ENCODE data around the gene BRD3OS. TPM values are rescaled to one million over a fixed set of nuclear protein-coding genes. Genes with fewer than 3 reads are reported as not detected.
A peak's percentile ranks its signal among the peaks of the same experiment; 100 is the strongest.

Gene BRD3OS
- total and polyA plus RNA-seq, 2 of the 13 experiments (the other 11 are each of a cell fraction or from before 2014, with no cell fraction given): 4.9 to 5.7 TPM

DNA sequence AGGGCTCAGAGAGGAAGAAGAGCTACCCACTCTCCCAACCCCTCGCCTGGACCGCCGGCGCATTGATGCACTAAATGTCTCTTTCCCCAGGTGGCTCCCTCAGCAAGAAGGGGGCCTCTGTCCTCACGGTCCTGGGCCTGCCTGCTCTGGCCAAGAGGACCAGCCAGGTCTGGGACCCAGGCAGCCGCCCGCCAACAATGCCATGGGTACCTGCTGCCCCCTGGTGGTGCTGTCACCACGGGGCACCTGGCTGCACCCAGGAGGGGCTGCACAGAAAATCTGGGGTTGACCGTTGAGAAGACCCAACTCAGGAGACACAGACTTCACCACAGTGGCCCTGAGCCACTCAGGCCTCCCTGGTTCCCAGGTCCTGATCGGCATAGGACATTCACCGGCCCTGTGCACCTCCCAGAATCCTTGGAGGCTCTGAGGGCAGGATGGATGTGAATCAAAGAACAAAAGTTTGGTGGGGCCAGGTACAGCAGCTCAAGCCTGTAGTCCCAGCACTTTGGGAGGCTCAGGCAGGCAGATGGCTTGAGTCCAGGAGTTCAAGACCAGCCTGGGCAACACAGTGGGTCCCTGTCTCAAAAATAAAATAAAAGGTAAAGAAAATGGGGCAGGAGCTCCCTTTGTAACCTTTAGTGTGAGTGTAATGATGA is 30.8 kb upstream of the BRD3OS start (continued):
- TF ChIP-seq, protein P1, sequence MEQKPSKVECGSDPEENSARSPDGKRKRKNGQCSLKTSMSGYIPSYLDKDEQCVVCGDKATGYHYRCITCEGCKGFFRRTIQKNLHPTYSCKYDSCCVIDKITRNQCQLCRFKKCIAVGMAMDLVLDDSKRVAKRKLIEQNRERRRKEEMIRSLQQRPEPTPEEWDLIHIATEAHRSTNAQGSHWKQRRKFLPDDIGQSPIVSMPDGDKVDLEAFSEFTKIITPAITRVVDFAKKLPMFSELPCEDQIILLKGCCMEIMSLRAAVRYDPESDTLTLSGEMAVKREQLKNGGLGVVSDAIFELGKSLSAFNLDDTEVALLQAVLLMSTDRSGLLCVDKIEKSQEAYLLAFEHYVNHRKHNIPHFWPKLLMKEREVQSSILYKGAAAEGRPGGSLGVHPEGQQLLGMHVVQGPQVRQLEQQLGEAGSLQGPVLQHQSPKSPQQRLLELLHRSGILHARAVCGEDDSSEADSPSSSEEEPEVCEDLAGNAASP (CRISPR knock-in tag; IDR thresholded peaks at IDR 0.05; ENCODE audit: borderline replicate concordance): 0 out of 2 replicates have a peak, but pooled peaks have one; percentile 40
- TF ChIP-seq, protein P2, sequence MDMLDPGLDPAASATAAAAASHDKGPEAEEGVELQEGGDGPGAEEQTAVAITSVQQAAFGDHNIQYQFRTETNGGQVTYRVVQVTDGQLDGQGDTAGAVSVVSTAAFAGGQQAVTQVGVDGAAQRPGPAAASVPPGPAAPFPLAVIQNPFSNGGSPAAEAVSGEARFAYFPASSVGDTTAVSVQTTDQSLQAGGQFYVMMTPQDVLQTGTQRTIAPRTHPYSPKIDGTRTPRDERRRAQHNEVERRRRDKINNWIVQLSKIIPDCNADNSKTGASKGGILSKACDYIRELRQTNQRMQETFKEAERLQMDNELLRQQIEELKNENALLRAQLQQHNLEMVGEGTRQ (IDR thresholded peaks at IDR 0.05; ENCODE audit: low read depth, low read length): no peak
- TF ChIP-seq, protein P2 (CRISPR knock-in tag; IDR thresholded peaks at IDR 0.05; ENCODE audit: borderline replicate concordance): no peak
- TF ChIP-seq, protein P3, sequence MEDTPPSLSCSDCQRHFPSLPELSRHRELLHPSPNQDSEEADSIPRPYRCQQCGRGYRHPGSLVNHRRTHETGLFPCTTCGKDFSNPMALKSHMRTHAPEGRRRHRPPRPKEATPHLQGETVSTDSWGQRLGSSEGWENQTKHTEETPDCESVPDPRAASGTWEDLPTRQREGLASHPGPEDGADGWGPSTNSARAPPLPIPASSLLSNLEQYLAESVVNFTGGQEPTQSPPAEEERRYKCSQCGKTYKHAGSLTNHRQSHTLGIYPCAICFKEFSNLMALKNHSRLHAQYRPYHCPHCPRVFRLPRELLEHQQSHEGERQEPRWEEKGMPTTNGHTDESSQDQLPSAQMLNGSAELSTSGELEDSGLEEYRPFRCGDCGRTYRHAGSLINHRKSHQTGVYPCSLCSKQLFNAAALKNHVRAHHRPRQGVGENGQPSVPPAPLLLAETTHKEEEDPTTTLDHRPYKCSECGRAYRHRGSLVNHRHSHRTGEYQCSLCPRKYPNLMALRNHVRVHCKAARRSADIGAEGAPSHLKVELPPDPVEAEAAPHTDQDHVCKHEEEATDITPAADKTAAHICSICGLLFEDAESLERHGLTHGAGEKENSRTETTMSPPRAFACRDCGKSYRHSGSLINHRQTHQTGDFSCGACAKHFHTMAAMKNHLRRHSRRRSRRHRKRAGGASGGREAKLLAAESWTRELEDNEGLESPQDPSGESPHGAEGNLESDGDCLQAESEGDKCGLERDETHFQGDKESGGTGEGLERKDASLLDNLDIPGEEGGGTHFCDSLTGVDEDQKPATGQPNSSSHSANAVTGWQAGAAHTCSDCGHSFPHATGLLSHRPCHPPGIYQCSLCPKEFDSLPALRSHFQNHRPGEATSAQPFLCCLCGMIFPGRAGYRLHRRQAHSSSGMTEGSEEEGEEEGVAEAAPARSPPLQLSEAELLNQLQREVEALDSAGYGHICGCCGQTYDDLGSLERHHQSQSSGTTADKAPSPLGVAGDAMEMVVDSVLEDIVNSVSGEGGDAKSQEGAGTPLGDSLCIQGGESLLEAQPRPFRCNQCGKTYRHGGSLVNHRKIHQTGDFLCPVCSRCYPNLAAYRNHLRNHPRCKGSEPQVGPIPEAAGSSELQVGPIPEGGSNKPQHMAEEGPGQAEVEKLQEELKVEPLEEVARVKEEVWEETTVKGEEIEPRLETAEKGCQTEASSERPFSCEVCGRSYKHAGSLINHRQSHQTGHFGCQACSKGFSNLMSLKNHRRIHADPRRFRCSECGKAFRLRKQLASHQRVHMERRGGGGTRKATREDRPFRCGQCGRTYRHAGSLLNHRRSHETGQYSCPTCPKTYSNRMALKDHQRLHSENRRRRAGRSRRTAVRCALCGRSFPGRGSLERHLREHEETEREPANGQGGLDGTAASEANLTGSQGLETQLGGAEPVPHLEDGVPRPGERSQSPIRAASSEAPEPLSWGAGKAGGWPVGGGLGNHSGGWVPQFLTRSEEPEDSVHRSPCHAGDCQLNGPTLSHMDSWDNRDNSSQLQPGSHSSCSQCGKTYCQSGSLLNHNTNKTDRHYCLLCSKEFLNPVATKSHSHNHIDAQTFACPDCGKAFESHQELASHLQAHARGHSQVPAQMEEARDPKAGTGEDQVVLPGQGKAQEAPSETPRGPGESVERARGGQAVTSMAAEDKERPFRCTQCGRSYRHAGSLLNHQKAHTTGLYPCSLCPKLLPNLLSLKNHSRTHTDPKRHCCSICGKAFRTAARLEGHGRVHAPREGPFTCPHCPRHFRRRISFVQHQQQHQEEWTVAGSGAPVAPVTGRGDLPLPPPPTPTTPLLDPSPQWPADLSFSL (CRISPR knock-in tag; IDR thresholded peaks at IDR 0.05): no peak
- TF ChIP-seq IRX3 (CRISPR knock-in tag; IDR thresholded peaks at IDR 0.05; ENCODE audit: borderline replicate concordance, low read depth) (no peak), ZFP1 (CRISPR knock-in tag; IDR thresholded peaks at IDR 0.05) (no peak), ZNF329 (CRISPR knock-in tag; IDR thresholded peaks at IDR 0.05; ENCODE audit: low read depth) (no peak), ZSCAN21 (CRISPR knock-in tag; IDR thresholded peaks at IDR 0.05; ENCODE audit: borderline replicate concordance) (0 out of 2 replicates have a peak, but pooled peaks have one; percentile 23), ZNF460 (CRISPR knock-in tag; IDR thresholded peaks at IDR 0.05; ENCODE audit: borderline replicate concordance) (no peak), RARA (CRISPR knock-in tag; IDR thresholded peaks at IDR 0.05) (no peak), ZNF552 (CRISPR knock-in tag; IDR thresholded peaks at IDR 0.05; ENCODE audit: borderline replicate concordance) (no peak), ZNF546 (CRISPR knock-in tag; conservative IDR thresholded peaks at IDR 0.05) (no peak), RORA (CRISPR knock-in tag; IDR thresholded peaks at IDR 0.05) (no peak)
- TF ChIP-seq, protein P4, sequence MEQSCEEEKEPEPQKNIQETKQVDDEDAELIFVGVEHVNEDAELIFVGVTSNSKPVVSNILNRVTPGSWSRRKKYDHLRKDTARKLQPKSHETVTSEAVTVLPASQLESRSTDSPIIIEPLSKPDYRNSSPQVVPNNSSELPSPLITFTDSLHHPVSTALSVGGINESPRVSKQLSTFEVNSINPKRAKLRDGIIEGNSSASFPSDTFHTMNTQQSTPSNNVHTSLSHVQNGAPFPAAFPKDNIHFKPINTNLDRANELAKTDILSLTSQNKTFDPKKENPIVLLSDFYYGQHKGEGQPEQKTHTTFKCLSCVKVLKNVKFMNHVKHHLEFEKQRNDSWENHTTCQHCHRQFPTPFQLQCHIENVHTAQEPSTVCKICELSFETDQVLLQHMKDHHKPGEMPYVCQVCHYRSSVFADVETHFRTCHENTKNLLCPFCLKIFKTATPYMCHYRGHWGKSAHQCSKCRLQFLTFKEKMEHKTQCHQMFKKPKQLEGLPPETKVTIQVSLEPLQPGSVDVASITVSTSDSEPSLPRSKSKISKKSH (CRISPR knock-in tag; IDR thresholded peaks at IDR 0.05; ENCODE audit: borderline replicate concordance): no peak
- TF ChIP-seq, protein P5, sequence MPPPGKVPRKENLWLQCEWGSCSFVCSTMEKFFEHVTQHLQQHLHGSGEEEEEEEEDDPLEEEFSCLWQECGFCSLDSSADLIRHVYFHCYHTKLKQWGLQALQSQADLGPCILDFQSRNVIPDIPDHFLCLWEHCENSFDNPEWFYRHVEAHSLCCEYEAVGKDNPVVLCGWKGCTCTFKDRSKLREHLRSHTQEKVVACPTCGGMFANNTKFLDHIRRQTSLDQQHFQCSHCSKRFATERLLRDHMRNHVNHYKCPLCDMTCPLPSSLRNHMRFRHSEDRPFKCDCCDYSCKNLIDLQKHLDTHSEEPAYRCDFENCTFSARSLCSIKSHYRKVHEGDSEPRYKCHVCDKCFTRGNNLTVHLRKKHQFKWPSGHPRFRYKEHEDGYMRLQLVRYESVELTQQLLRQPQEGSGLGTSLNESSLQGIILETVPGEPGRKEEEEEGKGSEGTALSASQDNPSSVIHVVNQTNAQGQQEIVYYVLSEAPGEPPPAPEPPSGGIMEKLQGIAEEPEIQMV (CRISPR knock-in tag; IDR thresholded peaks at IDR 0.05; ENCODE audit: low read depth): peak; percentile 59; the same call in 1 of the 2 replicates
